SK-N-SH (cell line): ENCODE measurements around the gene FGF7. TPM values are rescaled to one million over a fixed set of nuclear protein-coding genes. Genes with fewer than 3 reads are reported as not detected.

Experiments used
- CTCF ChIA-PET: fragments of 300-600, 350-600 bp; formaldehyde crosslinking; extraction: SDS; loops from one replicate; lab custom pipeline; 2021; lab: Yijun Ruan, JAX
- POLR2A ChIA-PET: fragments of 350-600 bp; sonication (Branson Sonifier 250); formaldehyde crosslinking; extraction: SDS; loops from one replicate; lab custom pipeline; 2020; ENCODE audit warnings: antibody characterized with exemption, inconsistent platforms; lab: Yijun Ruan, JAX
- DNase-seq: peaks from one replicate; pipeline ENCODE4 v3.0.0; 2012
- H2AFZ ChIP-seq: fragments of 200-600 bp; sonication (generic); 2 replicates; pipeline ENCODE4 v1.8.1; 2016; ENCODE audit warnings: antibody characterized with exemption, mild to moderate bottlenecking, low read depth
- H3F3A ChIP-seq: fragments of 200-600 bp; sonication (generic); replicated peaks from 2 replicates; pipeline ENCODE3; 2016; ENCODE audit warnings: antibody characterized with exemption, mild to moderate bottlenecking; ENCODE audit not compliant: insufficient read depth
- H3K27ac ChIP-seq, 2 experiments: fragments of 200-500 bp in 1 of 2; fragments of 200-600 bp in 1 of 2; sonication (Bioruptor generic) in 1 of 2; sonication (generic), shearing (Covaris generic) in 1 of 2; 2 replicates each; pipeline versions ENCODE4 v1.5.1 to v1.6.1; 2014 to 2016; ENCODE audit warnings: low read depth in 2 of 2, inconsistent platforms in 1 of 2, low read length in 1 of 2, mild to moderate bottlenecking in 1 of 2, mixed read lengths in 1 of 2
- H3K27me3 ChIP-seq: fragments of 200-600 bp; sonication (generic), shearing (Covaris generic); 2 replicates; pipeline ENCODE4 v1.6.1; 2016; ENCODE audit warnings: mixed run types; ENCODE audit not compliant: insufficient read depth
- H3K36me3 ChIP-seq, 2 experiments: fragments of 200-500 bp in 1 of 2; fragments of 200-600 bp in 1 of 2; sonication (Bioruptor generic) in 1 of 2; sonication (generic) in 1 of 2; replicated peaks in 1 of 2; 2 replicates each; pipeline versions ENCODE3 to v1.5.1; 2014 to 2016; ENCODE audit warnings: low read length in 1 of 2, mild to moderate bottlenecking in 1 of 2; ENCODE audit not compliant: insufficient read depth in 2 of 2, control insufficient read depth in 1 of 2
- H3K4me1 ChIP-seq, 2 experiments: fragments of 200-500 bp in 1 of 2; fragments of 200-600 bp in 1 of 2; sonication (Bioruptor generic) in 1 of 2; sonication (generic), shearing (Covaris generic) in 1 of 2; 2 replicates each; pipeline versions ENCODE4 v1.5.1 to v1.6.1; 2014 to 2016; ENCODE audit warnings: low read depth in 1 of 2, low read length in 1 of 2, mixed run types in 1 of 2; ENCODE audit not compliant: insufficient read depth in 2 of 2, control insufficient read depth in 1 of 2
- H3K4me2 ChIP-seq: fragments of 200-600 bp; sonication (generic), shearing (Covaris generic); 2 replicates; pipeline ENCODE4 v1.6.1; 2017; ENCODE audit warnings: mixed run types
- H3K4me3 ChIP-seq, 2 experiments: fragments of 200-500 bp in 1 of 2; fragments of 200-600 bp in 1 of 2; sonication (Bioruptor generic) in 1 of 2; sonication (generic), shearing (Covaris generic) in 1 of 2; 2 replicates each; pipeline versions ENCODE4 v1.5.1 to v1.8.1; 2014 to 2016; ENCODE audit warnings: low read depth in 2 of 2, inconsistent platforms in 1 of 2, low read length in 1 of 2, mild to moderate bottlenecking in 1 of 2, mixed read lengths in 1 of 2, moderate library complexity in 1 of 2
- H3K79me2 ChIP-seq: fragments of 200-600 bp; sonication (generic); 2 replicates; pipeline ENCODE4 v1.8.1; 2017; ENCODE audit warnings: mild to moderate bottlenecking; ENCODE audit not compliant: insufficient read depth
- H3K9ac ChIP-seq: fragments of 200-600 bp; sonication (generic); 2 replicates; pipeline ENCODE4 v1.6.1; 2017; ENCODE audit warnings: mixed run types
- H3K9me2 ChIP-seq: fragments of 200-600 bp; sonication (generic); 2 replicates; pipeline ENCODE4 v1.6.1; 2017; ENCODE audit warnings: mixed run types
- H3K9me3 ChIP-seq: fragments of 200-600 bp; sonication (generic); 2 replicates; pipeline ENCODE4 v1.6.1; 2017; ENCODE audit warnings: mixed run types, mild to moderate bottlenecking, moderate library complexity
- H4K20me1 ChIP-seq: fragments of 200-600 bp; sonication (generic); 2 replicates; pipeline ENCODE4 v1.6.1; 2017; ENCODE audit warnings: mild to moderate bottlenecking, mixed run types; ENCODE audit not compliant: insufficient read depth
- EP300 ChIP-seq, 2 experiments: IDR thresholded peaks; 2 replicates each; pipeline versions ENCODE4 v1.4.0 to v1.6.1; 2012; ENCODE audit warnings: borderline replicate concordance in 1 of 2, low read depth in 1 of 2, low read length in 1 of 2
- EZH2phosphoT487 ChIP-seq: fragments of 200-600 bp; sonication (generic); IDR thresholded peaks from 2 replicates; pipeline ENCODE4 v1.6.1; 2017; ENCODE audit warnings: low read depth, mixed run types, mild to moderate bottlenecking, antibody characterized with exemption, moderate library complexity, borderline replicate concordance
- FOSL2 ChIP-seq: IDR thresholded peaks from 2 replicates; pipeline ENCODE4 v1.4.0; 2012; ENCODE audit warnings: low read depth, mild to moderate bottlenecking, moderate library complexity, borderline replicate concordance
- FOXJ3 ChIP-seq: sonication (generic); formaldehyde crosslinking; IDR thresholded peaks from 2 replicates; pipeline ENCODE4 v1.5.1; 2020; ENCODE audit warnings: mild to moderate bottlenecking, missing genetic modification reagents
- GABPA ChIP-seq: IDR thresholded peaks from 2 replicates; pipeline ENCODE4 v1.4.0; 2012; ENCODE audit warnings: low read depth, mild to moderate bottlenecking
- JUND ChIP-seq: IDR thresholded peaks from 2 replicates; pipeline ENCODE4 v1.4.0; 2012
- MXI1 ChIP-seq: IDR thresholded peaks from 2 replicates; pipeline ENCODE4 v1.6.1; 2012; ENCODE audit warnings: mild to moderate bottlenecking, low read depth, low read length, improper control_type of control experiment
- NFIC ChIP-seq: IDR thresholded peaks from 2 replicates; pipeline ENCODE4 v1.4.0; 2012; ENCODE audit warnings: borderline replicate concordance
- NRF1 ChIP-seq: IDR thresholded peaks from 2 replicates; pipeline ENCODE4 v1.6.1; 2012; ENCODE audit warnings: low read depth, mild to moderate bottlenecking, low read length
- POLR2AphosphoS5 ChIP-seq: IDR thresholded peaks from 2 replicates; pipeline ENCODE4 v1.6.1; 2012; ENCODE audit warnings: low read depth, low read length
- RAD21 ChIP-seq: IDR thresholded peaks from 2 replicates; pipeline ENCODE4 v1.6.1; 2012; ENCODE audit warnings: mild to moderate bottlenecking, low read length
- RCOR1 ChIP-seq: fragments of 150-350 bp; IDR thresholded peaks from 2 replicates; pipeline ENCODE4 v1.6.1; 2017; ENCODE audit warnings: antibody characterized with exemption, low read length
- RXRA ChIP-seq: IDR thresholded peaks from 2 replicates; pipeline ENCODE4 v1.4.0; 2012; ENCODE audit warnings: low read depth, mild to moderate bottlenecking, borderline replicate concordance
- SMC3 ChIP-seq: IDR thresholded peaks from 2 replicates; pipeline ENCODE4 v1.6.1; 2012; ENCODE audit warnings: low read depth, low read length, improper control_type of control experiment
- TAF1 ChIP-seq: IDR thresholded peaks from 2 replicates; pipeline ENCODE4 v1.6.1; 2012; ENCODE audit warnings: low read depth, mild to moderate bottlenecking, low read length, moderate library complexity, borderline replicate concordance
- TCF12 ChIP-seq: IDR thresholded peaks from 2 replicates; pipeline ENCODE4 v1.4.0; 2012
- TEAD4 ChIP-seq: IDR thresholded peaks from 2 replicates; pipeline ENCODE4 v1.4.0; 2012; ENCODE audit warnings: mild to moderate bottlenecking, borderline replicate concordance; ENCODE audit not compliant: insufficient read depth
- YY1 ChIP-seq: IDR thresholded peaks from 2 replicates; pipeline ENCODE4 v1.4.0; 2012; ENCODE audit warnings: low read depth, mild to moderate bottlenecking
- WGBS: methylation state at CpG from one replicate; pipeline ENCODE4 v1.1.6; 2017; ENCODE audit warnings: low lambda C conversion rate; 5-methylcytosine and 5-hydroxymethylcytosine counted together
- polyA plus RNA-seq, 3 experiments: library from polyadenylated mRNA; depleted of rRNA; stranded (reverse); fragments of >200 nt; gene quantifications; 2 replicates each; pipeline ENCODE4 v1.2.3, GENCODE V29; 2012
- TF ChIP-seq, protein P1 (sequence below): fragments of 150-350 bp; IDR thresholded peaks from 2 replicates; pipeline ENCODE4 v1.6.1; 2016; ENCODE audit warnings: mild to moderate bottlenecking, low read depth, low read length
- TF ChIP-seq, protein P2 (sequence below): IDR thresholded peaks from 2 replicates; pipeline ENCODE4; 2012
- TF ChIP-seq, protein P3 (sequence below): fragments of 150-350 bp; IDR thresholded peaks from 2 replicates; pipeline ENCODE4 v1.6.1; 2017; ENCODE audit warnings: antibody characterized with exemption, low read length, low read depth, borderline replicate concordance
- TF ChIP-seq, protein P4 (sequence below): IDR thresholded peaks from 2 replicates; pipeline ENCODE4 v1.4.0; 2012; ENCODE audit warnings: low read depth, borderline replicate concordance

FGF7 gene
- polyA plus RNA-seq, 1 of the 3 experiments (the other 2 are of a cell fraction): 0.25 TPM

DNA sequence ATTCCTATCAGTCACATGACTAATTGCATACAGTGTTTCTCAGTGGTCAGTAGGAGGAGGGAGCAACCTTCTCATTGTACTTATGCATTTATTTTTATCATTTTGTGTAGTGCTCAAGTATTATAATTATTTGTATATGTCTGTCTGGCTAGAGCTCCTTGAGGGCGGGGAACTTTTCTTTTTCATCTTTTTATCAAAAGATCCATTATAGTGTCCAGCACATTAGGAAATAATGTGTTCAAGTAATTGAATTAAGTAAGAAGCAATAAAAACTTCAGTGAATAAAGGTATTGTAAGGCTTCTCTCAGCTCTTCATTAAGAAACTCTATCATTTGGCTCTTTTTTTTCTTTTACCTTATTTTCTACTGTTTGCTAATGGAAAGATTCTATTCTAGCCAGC lies 18.8 kb downstream of the FGF7 start:
- no peaks in the 10 kb centered on the region for H3F3A ChIP-seq
- no peaks in the 10 kb centered on the region for H3K79me2 ChIP-seq
- no peak for DNase-seq
- no peaks in the 10 kb centered on the region for H3K27me3 ChIP-seq
- no peak overlapping the region for H3K4me3 ChIP-seq
- 82% methylated on average over 1 of the region's 1 CpG for WGBS
- ChIA-PET POLR2A (no interaction called here), CTCF (interaction anchor here (1.4 kb wide), 1 partner anchor 8 kb away, joined by 3 read pairs; no protein-coding TSS in a partner anchor)
- H4K20me1 ChIP-seq: no peaks in the 10 kb centered on the region
- no peaks in the 10 kb centered on the region for H3K9me2 ChIP-seq
- H2AFZ ChIP-seq: no peak overlapping the region
- no peak overlapping the region for H3K27ac ChIP-seq
- no peaks in the 10 kb centered on the region for H3K9me3 ChIP-seq
- H3K9ac ChIP-seq: no peak overlapping the region
- TF ChIP-seq RXRA: no peak
- no peak for TF ChIP-seq JUND
- TF ChIP-seq NFIC: no peak
- TF ChIP-seq NRF1: no peak
- no peak for TF ChIP-seq TEAD4
- TF ChIP-seq, protein P1, sequence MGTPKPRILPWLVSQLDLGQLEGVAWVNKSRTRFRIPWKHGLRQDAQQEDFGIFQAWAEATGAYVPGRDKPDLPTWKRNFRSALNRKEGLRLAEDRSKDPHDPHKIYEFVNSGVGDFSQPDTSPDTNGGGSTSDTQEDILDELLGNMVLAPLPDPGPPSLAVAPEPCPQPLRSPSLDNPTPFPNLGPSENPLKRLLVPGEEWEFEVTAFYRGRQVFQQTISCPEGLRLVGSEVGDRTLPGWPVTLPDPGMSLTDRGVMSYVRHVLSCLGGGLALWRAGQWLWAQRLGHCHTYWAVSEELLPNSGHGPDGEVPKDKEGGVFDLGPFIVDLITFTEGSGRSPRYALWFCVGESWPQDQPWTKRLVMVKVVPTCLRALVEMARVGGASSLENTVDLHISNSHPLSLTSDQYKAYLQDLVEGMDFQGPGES: no peak
- TF ChIP-seq, protein P2, sequence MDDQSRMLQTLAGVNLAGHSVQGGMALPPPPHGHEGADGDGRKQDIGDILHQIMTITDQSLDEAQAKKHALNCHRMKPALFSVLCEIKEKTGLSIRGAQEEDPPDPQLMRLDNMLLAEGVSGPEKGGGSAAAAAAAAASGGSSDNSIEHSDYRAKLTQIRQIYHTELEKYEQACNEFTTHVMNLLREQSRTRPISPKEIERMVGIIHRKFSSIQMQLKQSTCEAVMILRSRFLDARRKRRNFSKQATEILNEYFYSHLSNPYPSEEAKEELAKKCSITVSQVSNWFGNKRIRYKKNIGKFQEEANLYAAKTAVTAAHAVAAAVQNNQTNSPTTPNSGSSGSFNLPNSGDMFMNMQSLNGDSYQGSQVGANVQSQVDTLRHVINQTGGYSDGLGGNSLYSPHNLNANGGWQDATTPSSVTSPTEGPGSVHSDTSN: no peak
- TF ChIP-seq, protein P3, sequence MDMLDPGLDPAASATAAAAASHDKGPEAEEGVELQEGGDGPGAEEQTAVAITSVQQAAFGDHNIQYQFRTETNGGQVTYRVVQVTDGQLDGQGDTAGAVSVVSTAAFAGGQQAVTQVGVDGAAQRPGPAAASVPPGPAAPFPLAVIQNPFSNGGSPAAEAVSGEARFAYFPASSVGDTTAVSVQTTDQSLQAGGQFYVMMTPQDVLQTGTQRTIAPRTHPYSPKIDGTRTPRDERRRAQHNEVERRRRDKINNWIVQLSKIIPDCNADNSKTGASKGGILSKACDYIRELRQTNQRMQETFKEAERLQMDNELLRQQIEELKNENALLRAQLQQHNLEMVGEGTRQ: no peak
- no peak for TF ChIP-seq EZH2phosphoT487
- no peak for TF ChIP-seq MXI1
- no peak for TF ChIP-seq GABPA
- no peak for TF ChIP-seq FOSL2
- TF ChIP-seq SMC3: no peak
- TF ChIP-seq POLR2AphosphoS5: no peak
- TF ChIP-seq, all 33 proteins: peak for 0
- no peaks in the 10 kb centered on the region for H3K36me3 ChIP-seq
- no peak overlapping the region for H3K4me2 ChIP-seq
- H3K4me1 ChIP-seq: no peaks in the 10 kb centered on the region

DNA sequence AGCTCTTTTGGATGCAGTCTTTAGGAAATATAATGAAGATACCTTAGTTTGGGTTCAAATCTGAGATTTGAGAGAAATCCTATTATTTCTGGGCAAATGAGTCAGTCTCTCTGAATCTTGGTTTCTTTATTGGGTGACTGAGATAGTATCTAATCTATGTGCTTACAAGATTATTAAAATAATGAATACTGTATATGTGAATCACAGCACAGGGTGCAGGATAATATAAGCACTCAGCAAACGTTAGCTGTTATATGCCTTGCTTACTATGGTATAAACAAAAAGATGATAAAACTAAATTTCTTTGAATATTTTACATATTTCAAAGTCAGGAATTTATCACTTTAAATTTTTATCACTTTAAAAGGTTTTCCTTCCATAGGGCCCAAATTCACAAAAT lies 29.6 kb downstream of the FGF7 start:
- Histone ChIP-seq H3K9ac (no peak overlapping the region), H3K4me3 (no peak overlapping the region), H3K27ac (no peak overlapping the region), H3K9me3 (no peaks in the 10 kb centered on the region), H3K36me3 (no peaks in the 10 kb centered on the region), H3K79me2 (no peaks in the 10 kb centered on the region), H3K4me2 (no peak overlapping the region), H3K9me2 (no peaks in the 10 kb centered on the region), H2AFZ (no peak overlapping the region), H3K27me3 (no peaks in the 10 kb centered on the region), H4K20me1 (no peaks in the 10 kb centered on the region), H3K4me1 (no peaks in the 10 kb centered on the region; a peak in 1 of 4 replicates), H3F3A (no peaks in the 10 kb centered on the region)
- POLR2A ChIA-PET: no interaction called here
- CTCF ChIA-PET: interaction anchor here (1.3 to 3.6 kb wide), 2 partner anchors 9 to 216 kb away, joined by 4 to 11 read pairs; no protein-coding TSS in a partner anchor
- 71% methylated on average over 1 of the region's 1 CpG for WGBS
- no peak for DNase-seq
- TF ChIP-seq TEAD4 (no peak), TAF1 (no peak), TCF12 (no peak), EP300 (IDR thresholded peaks at IDR 0.05; ENCODE audit: borderline replicate concordance in 1 of 2, low read depth in 1 of 2, low read length in 1 of 2) (no peak), FOXJ3 (CRISPR knock-in tag) (no peak), RCOR1 (no peak), YY1 (no peak), RAD21 (no peak), MXI1 (no peak)
- TF ChIP-seq, protein P4, sequence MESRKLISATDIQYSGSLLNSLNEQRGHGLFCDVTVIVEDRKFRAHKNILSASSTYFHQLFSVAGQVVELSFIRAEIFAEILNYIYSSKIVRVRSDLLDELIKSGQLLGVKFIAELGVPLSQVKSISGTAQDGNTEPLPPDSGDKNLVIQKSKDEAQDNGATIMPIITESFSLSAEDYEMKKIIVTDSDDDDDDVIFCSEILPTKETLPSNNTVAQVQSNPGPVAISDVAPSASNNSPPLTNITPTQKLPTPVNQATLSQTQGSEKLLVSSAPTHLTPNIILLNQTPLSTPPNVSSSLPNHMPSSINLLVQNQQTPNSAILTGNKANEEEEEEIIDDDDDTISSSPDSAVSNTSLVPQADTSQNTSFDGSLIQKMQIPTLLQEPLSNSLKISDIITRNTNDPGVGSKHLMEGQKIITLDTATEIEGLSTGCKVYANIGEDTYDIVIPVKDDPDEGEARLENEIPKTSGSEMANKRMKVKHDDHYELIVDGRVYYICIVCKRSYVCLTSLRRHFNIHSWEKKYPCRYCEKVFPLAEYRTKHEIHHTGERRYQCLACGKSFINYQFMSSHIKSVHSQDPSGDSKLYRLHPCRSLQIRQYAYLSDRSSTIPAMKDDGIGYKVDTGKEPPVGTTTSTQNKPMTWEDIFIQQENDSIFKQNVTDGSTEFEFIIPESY: no peak
- TF ChIP-seq, protein P2: no peak
